ENCODE data around the gene ITGA2.

ITGA2 gene

DNA sequence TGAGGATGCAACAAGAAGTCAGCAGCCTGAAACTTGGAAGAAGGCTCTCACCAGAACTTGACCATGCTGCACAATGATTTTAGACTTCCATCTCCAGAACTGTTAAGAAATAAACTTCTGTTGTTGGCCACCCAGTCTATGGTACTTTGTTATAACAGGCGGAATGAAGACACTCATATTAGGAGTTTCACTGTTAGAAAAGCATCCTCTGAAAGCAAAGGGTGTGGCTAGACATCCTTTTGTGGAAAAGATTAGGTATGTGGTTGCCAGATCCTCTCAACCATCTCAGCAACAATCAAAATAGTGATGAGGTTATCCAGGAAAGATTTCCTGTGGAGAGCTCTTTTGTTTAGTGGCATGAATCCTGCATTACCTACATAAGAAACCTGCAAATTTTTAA is 20.7 kb downstream of the ITGA2 start:
- no peak for TF ChIP-seq CTCF (IDR thresholded peaks at IDR 0.05)

DNA sequence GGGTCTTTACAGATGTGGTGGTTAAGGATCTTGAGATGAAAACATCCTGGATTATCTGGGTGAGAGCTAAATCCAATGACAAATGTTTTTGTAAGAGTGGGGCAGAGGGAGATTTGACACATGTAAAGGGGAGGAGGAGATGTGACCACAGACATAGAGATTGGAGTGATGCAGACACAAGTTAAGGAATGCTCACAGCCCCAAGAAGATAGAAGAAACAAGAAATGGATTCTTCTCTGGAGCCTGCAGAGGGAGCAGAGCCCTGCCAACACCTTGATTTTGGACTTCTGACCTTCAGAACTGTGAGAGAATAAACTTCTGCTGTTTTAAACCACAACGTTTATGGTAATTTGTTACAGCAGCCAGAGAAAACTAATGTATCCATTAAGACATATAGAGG is 21.7 kb downstream of the ITGA2 start:
- TF ChIP-seq CTCF (IDR thresholded peaks at IDR 0.05), result no peak

DNA sequence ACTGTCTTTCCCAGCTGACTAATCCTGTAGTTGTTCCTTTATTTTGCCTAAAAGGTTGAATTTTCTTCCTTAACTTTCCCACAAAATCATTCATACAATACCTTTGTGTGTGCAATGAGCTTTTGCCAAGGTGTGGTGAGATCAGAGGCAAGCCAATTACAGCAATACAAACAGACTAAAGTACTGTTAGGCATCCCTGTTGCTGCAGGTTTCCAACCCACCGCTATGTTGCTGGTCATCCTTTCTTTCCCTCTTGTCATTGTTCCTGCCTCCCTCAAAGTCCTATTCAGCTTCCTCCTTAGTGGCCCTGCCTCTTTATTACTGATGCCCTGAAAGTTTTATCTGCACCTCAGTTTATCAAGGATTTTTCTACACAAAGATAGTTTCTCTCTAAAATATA is 22.1 kb downstream of the ITGA2 start:
- TF ChIP-seq CTCF (IDR thresholded peaks at IDR 0.05), result no peak

GRCh38 chr5:53013857-53014256 is 24.7 kb downstream of the ITGA2 start:
- no peak for TF ChIP-seq CTCF (IDR thresholded peaks at IDR 0.05)

DNA sequence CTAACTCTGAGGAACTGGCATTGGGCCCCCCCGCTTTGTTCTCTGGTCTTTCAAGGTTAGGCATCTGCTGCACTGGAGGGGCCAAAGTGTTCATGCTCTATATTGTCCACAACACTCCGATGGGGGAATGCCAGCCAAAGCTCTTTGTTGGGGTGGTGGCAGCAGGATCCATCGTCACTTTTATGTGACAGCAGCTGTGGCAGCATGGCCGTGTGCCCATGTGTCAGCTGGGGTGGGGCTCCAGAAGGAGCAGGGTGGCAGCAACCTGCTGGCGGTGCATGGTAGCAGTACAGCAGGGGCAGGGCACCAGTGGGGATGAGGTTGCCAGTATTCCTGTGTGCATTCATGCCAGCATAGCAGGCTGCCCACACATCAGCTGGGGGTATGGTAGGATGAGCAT is 28.2 kb downstream of the ITGA2 start:
- TF ChIP-seq CTCF (IDR thresholded peaks at IDR 0.05), result no peak

GRCh38 chr5:53017794-53018391 is 28.7 kb downstream of the ITGA2 start:
- TF ChIP-seq CTCF (IDR thresholded peaks at IDR 0.05), result no peak

DNA sequence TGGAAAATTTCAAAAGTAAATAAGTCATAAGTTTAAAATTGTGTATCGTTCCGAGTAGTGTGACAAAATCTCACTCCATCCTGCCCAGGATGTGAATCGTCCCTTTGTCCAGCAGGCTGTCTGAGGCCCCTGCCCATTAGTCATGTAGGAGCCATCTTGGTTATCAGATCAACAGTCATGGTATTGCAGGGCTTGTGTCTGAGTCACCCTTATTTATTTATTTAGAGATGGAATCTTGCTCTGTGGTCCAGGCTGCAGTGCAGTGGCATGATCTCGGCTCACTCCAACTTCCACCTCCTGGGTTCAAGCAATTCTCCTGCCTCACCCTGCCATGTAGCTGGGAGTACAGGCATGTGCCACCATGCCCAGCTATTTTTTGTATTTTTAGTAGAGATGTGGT is 30.2 kb downstream of the ITGA2 start:
- no peak for TF ChIP-seq CTCF (IDR thresholded peaks at IDR 0.05)

DNA sequence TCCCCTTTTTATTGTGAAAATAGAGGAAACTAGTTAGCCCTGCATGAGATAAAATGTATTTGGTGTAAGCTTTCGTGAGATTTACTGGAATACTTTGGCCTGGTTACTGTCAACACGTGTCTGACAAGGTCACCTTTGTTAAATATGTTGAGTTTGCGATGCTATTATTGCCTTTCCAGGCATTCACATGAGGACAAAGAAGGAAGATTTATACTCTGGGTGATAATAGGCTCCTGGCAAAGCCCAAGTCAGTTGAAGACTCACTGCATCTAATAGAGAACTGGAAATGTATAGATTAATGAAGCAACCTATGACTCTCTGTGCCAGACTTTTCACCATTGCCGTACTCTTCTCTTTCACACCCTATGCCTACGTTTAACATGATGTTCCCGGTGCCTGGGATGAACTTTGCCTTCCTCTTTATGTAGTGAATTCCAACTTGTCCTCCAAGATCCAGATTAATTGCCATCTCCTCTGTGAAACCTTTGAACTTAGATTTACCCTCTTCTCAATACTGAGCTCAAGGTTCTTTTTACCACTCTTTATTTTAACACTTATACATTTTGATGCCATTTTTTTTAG is 33.9 kb downstream of the ITGA2 start:
- no peak for TF ChIP-seq CTCF (IDR thresholded peaks at IDR 0.05)
